MCF 10A (cell line): ENCODE results near the gene ZFYVE16. TPM values are rescaled to one million over a fixed set of nuclear protein-coding genes. Genes with fewer than 3 reads are reported as not detected.

Experiments
- BruUV-seq: library from RNA; stranded (reverse); fragments of 400-500 nt; replicated peaks from 2 replicates; lab custom pipeline; 2021; lab: Mats Ljungman, UMichigan
- CTCF ChIA-PET: fragments of 300-600 bp; sonication (Branson Sonifier 250); formaldehyde crosslinking; extraction: SDS; loops from one replicate; lab custom pipeline; 2021; ENCODE audit warnings: antibody characterized with exemption, inconsistent platforms; lab: Yijun Ruan, JAX
- POLR2A ChIA-PET: fragments of 300-600, 350-650 bp; sonication (Branson Sonifier 250); formaldehyde crosslinking; extraction: SDS; loops from one replicate; lab custom pipeline; 2020; ENCODE audit warnings: antibody characterized with exemption, inconsistent platforms; lab: Yijun Ruan, JAX
- DNase-seq: peaks from one replicate; pipeline ENCODE4 v3.0.0-alpha.2; 2018; ENCODE audit not compliant: unreplicated experiment
- H3K27ac Mint-ChIP-seq: one replicate; pipeline ENCODE4 v1.8.0; 2022; ENCODE audit warnings: mild to moderate bottlenecking, low read depth, mixed read lengths; ENCODE audit not compliant: unreplicated experiment
- H3K27me3 Mint-ChIP-seq: one replicate; pipeline ENCODE4 v1.8.0; 2022; ENCODE audit warnings: mixed read lengths; ENCODE audit not compliant: insufficient read depth, unreplicated experiment
- H3K36me3 Mint-ChIP-seq: one replicate; pipeline ENCODE4 v1.8.0; 2022; ENCODE audit warnings: mild to moderate bottlenecking, moderate library complexity, mixed read lengths; ENCODE audit not compliant: insufficient read depth, unreplicated experiment
- H3K4me1 Mint-ChIP-seq: one replicate; pipeline ENCODE4 v1.8.0; 2022; ENCODE audit warnings: mixed read lengths; ENCODE audit not compliant: insufficient read depth, unreplicated experiment
- H3K4me3 Mint-ChIP-seq: one replicate; pipeline ENCODE4 v1.8.0; 2022; ENCODE audit warnings: mild to moderate bottlenecking, moderate library complexity, mixed read lengths; ENCODE audit not compliant: unreplicated experiment
- H3K9me3 Mint-ChIP-seq: one replicate; pipeline ENCODE4 v1.8.0; 2022; ENCODE audit warnings: mixed read lengths; ENCODE audit not compliant: unreplicated experiment
- CTCF ChIP-seq: fragments of 200-600 bp; IDR thresholded peaks from one replicate; pipeline ENCODE4 v1.8.0; 2022; ENCODE audit warnings: antibody characterized with exemption, mild to moderate bottlenecking; ENCODE audit not compliant: unreplicated experiment
- intact Hi-C: fragments of 100-400 bp; cut with micrococcal nuclease; formaldehyde crosslinking; loops from 2 replicates; pipeline ENCODE4 v1.14.1; 2022
- total RNA-seq: library from RNA; stranded (reverse); gene quantifications from 2 replicates; pipeline ENCODE4 v1.2.3, GENCODE V29; 2022

The ZFYVE16 gene
- total RNA-seq, 1 experiment from 2014 or later: 34.8 TPM

- Mint-ChIP-seq H3K4me3 (no peak overlapping the region), H3K36me3 (no peaks in the 10 kb centered on the region), H3K9me3 (no peaks in the 10 kb centered on the region), H3K27ac (no peak overlapping the region), H3K4me1 (peaks cover 13% of the 10 kb centered on the region), H3K27me3 (no peaks in the 10 kb centered on the region)
- ChIA-PET POLR2A (no interaction called here), CTCF (no interaction called here)
- no peak for DNase-seq
- intact Hi-C loops: loop anchor here (10.0 kb wide), 1 partner anchor 251 kb away; the partner anchor contains the start of genes DHFR and MSH3
- BruUV-seq: no TSS peak
- TF ChIP-seq CTCF: no peak
Observed at GRCh38 chr5:80403782-80404181, 4.1 kb upstream of the ZFYVE16 start.

- intact Hi-C loops: loop anchor here (10.0 kb wide), 1 partner anchor 248 kb away; the partner anchor contains the start of genes DHFR and MSH3
- Mint-ChIP-seq H3K9me3 (no peaks in the 10 kb centered on the region), H3K27me3 (no peaks in the 10 kb centered on the region), H3K4me3 (peak overlapping the region; percentile 80), H3K36me3 (peaks cover 6% of the 10 kb centered on the region), H3K27ac (peak overlapping the region; percentile 98), H3K4me1 (peaks cover 18% of the 10 kb centered on the region)
- CTCF ChIA-PET: interaction anchor here (0.6 kb wide), 1 partner anchor 44 kb away, joined by 4 read pairs; no protein-coding TSS in a partner anchor
- POLR2A ChIA-PET: interaction anchor here (0.6 to 4.5 kb wide), 18 partner anchors 8 to 1752 kb away, joined by 3 to 58 read pairs (median 4); partner anchors contain the start of genes DHFR, FAM151B and SERINC5
- TF ChIP-seq CTCF: no peak
- DNase-seq: peak; percentile 27
- BruUV-seq: TSS peak; percentile 82
Observed at GRCh38 chr5:80406980-80407734, 707 bp upstream of the ZFYVE16 start.

GRCh38 chr5:80408484-80409366, 861 bp downstream of the ZFYVE16 start:
- no peaks in the 10 kb centered on the region for H3K9me3 Mint-ChIP-seq
- H3K27me3 Mint-ChIP-seq: no peaks in the 10 kb centered on the region
- peak overlapping the region; percentile 80 for H3K4me3 Mint-ChIP-seq
- POLR2A ChIA-PET: interaction anchor here (0.6 to 4.5 kb wide), 26 partner anchors 9 to 1882 kb away, joined by 3 to 58 read pairs (median 4); partner anchors contain the start of genes DHFR, FAM151B and SERINC5
- peak; percentile 3 for TF ChIP-seq CTCF
- peaks cover 19% of the 10 kb centered on the region for H3K4me1 Mint-ChIP-seq
- intact Hi-C loops: loop anchor here (10.0 kb wide), 1 partner anchor 246 kb away; the partner anchor contains the start of genes DHFR and MSH3
- CTCF ChIA-PET: interaction anchor here (0.5 to 1.0 kb wide), 4 partner anchors 72 to 837 kb away, joined by 3 to 5 read pairs (median 3); no protein-coding TSS in a partner anchor
- peak overlapping the region; percentile 98 for H3K27ac Mint-ChIP-seq
- TSS peak; percentile 65 for BruUV-seq
- peaks cover 6% of the 10 kb centered on the region for H3K36me3 Mint-ChIP-seq
- peak; percentile 66 for DNase-seq
